ENCODE measurements around the gene WWP2.
"Not testable (repeated sequence)": the region's sequence is repeated elsewhere in the genome, so short reads cannot be mapped to it uniquely, and the experiment has no call there.

WWP2 gene

DNA sequence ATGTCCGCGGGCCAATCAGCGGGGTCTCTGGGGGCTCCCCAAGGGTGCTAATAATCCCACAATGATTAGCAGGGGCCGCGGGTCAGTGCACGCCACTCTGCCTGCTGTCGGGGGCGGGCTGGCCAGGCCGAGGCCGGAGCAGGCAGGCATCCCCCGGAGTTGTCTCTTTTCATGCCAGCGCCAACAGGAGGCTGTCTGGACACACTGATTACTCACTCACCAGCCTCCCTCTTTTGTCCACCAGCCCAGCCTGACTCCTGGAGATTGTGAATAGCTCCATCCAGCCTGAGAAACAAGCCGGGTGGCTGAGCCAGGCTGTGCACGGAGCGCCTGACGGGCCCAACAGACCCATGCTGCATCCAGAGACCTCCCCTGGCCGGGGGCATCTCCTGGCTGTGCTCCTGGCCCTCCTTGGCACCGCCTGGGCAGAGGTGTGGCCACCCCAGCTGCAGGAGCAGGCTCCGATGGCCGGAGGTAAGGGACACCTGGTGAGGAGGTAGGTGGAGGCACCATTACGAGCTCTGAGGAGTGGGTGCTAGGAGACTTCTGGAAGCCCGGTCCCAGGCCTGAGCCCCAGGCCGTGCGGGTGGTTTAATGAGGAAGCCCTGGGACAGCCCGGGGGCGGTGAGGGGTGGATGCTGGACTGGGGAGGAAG lies 189.0 kb downstream of the WWP2 start, which contains the start of gene CLEC18A:
Gene CLEC18A (plus strand): TSS at position 318 of the 655 bp plus-strand sequence. CDS start 33 bp downstream, at position 351.
- DNase-seq (ENCODE audit: extremely low read depth, low read depth) = not testable (repeated sequence)

DNA sequence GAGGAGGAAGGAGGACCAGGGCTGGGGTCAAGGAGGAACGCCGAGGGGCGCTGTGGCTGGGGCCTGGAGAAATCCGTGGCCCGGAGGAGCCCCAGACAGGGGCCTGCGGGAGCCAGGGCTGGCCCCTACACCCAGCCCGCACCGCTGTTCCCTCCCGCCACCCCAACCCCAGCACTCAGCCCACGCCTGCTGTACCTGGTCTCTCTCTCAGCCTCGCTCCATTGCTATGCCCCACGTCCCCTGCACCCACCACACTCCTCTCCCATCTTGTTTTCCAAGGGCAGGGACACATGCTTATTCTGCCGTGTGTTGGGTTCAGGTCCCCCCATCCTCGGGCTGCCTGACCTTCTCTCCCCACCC lies 189.5 kb downstream of the WWP2 start:
- DNase-seq (ENCODE audit: extremely low read depth, low read depth); H3K4me3 ChIP-seq (replicated peaks; ENCODE audit: low read depth, low read length): not testable (repeated sequence)

More for the DNA sequence above, 189.0 kb downstream of the WWP2 start, which contains the start of gene CLEC18A:
- not testable (repeated sequence) for H3K4me3 ChIP-seq (replicated peaks; ENCODE audit: low read depth, low read length)

DNA sequence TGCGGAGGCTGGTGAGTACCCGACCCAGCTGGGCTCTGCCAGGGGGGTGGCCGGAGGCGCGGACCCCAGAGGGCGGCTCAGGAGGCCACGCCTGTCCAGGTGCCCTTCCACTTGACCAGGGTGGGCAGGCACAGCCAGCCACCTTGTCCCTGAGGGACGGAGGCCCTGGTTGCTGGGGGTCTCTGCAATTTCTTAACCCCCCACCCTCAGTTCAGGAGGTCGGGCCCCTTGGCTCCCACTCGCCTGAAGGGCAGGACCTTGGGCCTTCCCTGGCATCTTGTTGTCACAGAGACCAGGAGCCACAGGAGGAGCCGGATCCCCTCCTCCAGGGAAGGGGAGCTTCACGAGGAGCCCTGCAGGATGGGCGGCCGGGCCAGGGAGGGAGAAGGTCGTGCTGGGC lies 190.0 kb downstream of the WWP2 start:
- not testable (repeated sequence) for DNase-seq (ENCODE audit: extremely low read depth, low read depth); H3K4me3 ChIP-seq (replicated peaks; ENCODE audit: low read depth, low read length)

DNA sequence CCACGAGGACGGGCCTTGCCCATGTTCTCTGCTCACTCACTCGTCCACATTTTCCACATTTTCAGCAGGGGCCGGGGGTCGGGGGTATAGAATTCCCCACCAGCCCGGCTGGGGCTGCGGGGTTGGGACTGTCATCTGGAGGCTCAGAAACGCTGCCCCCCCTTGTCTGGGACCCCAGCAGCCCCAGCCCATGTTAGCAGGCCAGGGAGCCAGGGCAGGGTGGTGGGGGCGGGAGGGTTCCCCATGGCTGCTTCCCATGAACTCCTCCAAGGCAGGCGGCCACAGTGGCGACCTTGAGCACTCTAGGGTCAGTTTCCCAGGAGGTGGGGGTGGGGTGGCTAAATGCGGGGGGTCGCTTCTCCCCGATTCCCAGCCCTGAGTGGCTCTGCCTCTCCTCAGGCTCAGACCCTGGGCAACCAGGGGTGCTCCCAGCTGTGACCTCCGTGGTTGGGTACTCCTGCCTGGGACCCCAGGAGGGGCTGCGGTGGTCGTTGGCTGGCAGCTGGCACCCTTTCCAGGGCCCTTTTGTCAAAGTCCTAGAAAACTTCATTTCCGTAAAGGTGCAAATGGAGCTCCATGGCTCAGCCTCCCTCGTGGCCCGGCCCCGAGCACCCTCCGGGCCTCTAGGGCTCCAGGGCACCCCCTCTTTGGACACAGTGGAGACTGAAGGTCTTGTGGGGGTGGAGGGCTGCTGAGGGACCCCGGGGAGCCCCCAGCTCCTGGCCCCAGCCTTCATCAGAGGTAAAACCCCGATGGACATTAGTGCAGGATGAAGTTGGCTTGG lies 190.6 kb downstream of the WWP2 start:
- H3K4me3 ChIP-seq (replicated peaks; ENCODE audit: low read depth, low read length); DNase-seq (ENCODE audit: extremely low read depth, low read depth): not testable (repeated sequence)

DNA sequence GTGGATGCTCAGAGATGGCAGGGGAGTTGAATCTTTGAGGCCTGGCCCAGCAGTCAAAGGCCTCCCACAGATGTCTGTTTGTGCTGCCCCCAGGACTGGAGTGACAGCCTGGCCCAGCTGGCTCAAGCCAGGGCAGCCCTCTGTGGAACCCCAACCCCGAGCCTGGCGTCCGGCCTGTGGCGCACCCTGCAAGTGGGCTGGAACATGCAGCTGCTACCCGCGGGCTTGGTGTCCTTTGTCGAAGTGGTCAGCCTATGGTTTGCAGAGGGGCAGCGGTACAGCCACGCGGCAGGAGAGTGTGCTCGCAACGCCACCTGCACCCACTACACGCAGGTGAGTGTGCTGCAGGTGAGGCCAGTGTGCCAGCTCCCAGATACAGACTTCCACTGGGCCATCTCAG lies 192.1 kb downstream of the WWP2 start:
- not testable (repeated sequence) for DNase-seq (ENCODE audit: extremely low read depth, low read depth); H3K4me3 ChIP-seq (replicated peaks; ENCODE audit: low read depth, low read length)

DNA sequence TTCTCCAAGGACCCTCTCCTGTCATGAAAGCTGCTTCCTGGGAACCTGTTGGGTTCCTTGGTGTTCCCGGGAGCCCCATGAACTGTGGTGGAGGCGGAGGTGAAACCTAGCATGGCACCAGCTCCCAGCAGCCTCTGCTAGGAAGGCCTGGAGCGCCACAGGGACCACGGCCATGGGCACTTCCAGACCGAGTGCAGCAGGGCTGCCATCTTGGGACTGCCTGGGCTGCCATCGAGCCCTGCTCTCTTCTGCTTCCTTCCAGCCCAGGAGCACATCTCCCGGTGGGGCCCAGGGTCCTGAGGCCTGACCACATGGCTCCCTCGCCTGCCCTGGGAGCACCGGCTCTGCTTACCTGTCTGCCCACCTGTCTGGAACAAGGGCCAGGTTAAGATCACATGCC lies 201.2 kb downstream of the WWP2 start:
- not testable (repeated sequence) for DNase-seq (ENCODE audit: extremely low read depth, low read depth); H3K4me3 ChIP-seq (replicated peaks; ENCODE audit: low read depth, low read length)

DNA sequence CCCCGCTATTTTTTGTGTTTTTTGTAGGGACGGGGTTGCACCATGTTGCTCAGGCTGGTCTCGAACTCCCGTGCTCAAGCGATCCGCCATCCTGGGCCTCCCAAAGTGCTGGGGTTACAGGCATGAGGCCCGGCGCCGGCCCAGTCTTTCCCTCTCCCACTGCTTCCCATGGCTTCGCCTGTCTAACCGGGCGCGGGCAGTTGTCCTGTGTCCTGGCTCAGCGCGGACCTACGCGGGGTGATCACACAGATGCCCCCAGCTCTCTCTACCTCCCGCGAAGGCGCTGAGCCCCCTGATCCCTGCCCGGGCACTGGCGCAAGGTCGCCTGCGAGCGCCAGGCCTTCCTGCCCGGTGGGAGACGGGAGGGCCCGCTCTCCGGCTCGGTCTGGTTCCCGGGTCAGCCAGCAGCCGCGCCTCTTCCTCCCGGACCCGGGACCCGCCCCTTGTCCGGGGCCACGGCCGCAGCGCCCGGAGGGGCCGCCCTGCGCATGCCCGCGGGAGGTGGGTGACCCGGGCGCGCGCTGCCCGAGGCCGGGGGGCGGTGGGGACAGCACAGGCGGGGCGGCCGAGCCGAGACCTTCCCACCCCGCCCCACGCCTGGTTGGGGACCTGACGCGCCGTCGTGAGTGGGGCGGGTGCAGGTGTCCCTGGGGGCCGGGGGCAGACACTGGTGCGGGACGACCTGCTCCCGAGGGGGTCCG lies 203.0 kb downstream of the WWP2 start:
- 0 out of 2 replicates have a peak overlapping the region, but pooled peaks have one; percentile 11 for H3K4me3 ChIP-seq (replicated peaks; ENCODE audit: low read depth, low read length)
- not testable (repeated sequence) for DNase-seq (ENCODE audit: extremely low read depth, low read depth)

DNA sequence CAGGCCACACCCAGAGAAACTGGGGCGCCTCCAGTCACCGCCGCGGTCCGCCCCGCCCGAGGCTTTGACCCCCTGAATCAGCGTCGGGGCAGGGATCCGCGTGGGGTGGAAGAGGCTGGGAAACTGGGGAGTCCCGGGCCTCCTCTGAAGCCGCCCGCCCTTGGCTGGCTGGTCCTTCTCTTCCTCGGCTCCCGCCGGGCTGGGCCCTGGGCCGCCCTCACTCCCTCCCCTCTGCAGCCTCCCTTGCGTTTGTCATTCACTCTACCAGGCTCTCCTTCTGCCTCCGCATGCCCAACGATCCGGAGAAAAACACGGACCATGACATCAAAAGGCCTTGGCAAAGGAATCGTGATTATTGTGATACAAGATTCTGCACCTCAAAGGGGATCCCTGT lies 203.5 kb downstream of the WWP2 start:
- DNase-seq (ENCODE audit: extremely low read depth, low read depth); H3K4me3 ChIP-seq (replicated peaks; ENCODE audit: low read depth, low read length): not testable (repeated sequence)

DNA sequence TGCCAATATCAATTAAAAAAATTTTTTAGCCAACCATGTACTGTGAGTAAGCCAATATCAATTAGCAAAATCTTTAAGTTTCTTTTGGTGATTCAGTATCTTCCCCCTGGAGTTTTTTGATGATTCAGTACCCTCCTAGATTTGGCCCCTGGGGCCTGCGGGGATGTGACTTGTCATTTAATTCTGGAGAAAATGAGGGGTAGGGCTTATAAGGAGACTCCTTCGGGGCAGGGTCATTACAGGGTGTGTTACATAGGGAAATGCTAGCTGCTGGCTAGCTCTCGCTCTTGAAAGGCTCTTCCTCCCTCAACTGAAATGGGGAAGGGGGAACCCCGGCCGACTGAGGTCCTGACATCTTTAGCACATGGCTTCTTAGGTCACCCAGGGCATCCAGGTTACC lies 205.6 kb downstream of the WWP2 start:
- DNase-seq (ENCODE audit: extremely low read depth, low read depth); H3K4me3 ChIP-seq (replicated peaks; ENCODE audit: low read depth, low read length): not testable (repeated sequence)

DNA sequence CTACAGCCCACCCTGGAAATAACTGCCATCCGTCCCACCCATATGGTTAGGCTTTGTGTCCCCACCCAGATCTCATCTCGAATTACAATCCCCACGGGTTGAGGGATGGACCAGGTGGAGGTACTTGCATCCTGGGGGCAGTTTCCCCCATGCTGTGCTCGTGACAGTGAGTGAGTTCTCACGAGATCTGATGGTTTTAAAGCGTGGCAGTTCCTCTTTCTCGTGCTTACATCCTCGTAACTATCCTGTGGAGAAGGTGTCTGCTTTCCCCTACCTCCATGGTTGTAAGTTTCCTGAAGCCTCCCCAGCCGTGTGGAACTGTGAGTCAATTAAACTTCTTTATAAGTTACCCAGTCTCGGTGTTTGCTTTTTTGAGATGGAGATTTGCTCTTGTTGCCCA lies 206.0 kb downstream of the WWP2 start:
- H3K4me3 ChIP-seq (replicated peaks; ENCODE audit: low read depth, low read length); DNase-seq (ENCODE audit: extremely low read depth, low read depth): not testable (repeated sequence)

DNA sequence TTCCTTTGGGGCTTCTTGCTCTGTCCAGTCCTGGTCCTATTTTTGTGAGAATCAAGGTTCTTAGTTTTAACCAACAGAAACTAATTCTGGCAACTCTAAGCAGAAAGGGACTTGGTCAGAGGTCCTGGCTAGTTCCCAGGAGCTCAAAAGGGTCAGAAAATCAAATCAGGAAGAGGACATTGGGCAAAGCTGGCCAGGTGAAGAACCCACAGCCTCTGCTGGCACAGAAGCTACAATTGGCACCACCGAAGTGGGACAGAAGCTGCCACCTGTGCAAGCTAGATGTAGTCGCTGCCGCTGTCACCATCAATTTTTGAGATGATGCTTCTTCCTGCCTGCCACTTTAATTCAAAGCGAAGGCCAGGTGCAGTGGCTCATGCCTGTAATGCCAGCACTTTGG lies 207.5 kb downstream of the WWP2 start:
- DNase-seq (ENCODE audit: extremely low read depth, low read depth); H3K4me3 ChIP-seq (replicated peaks; ENCODE audit: low read depth, low read length): not testable (repeated sequence)

DNA sequence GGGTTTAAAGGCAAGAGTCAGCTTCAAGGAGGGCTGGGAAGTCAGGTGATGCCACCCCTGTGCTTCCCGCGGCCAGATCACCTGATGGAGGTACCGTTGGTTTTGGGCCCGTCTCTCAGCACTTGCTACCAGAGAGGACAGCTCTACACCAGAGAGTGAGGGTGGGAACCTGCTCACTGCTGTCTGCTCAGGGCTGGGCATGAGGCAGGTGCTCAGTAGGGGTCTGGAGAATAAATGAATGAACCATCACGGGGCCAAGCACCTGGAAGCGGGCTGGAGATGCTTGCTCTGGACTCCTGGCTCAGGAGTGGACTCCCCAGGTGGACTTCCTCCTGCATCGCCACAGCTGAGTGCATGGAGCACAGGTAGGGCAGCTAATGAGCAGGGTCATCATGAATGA lies 210.0 kb downstream of the WWP2 start:
- H3K4me3 ChIP-seq (replicated peaks; ENCODE audit: low read depth, low read length); DNase-seq (ENCODE audit: extremely low read depth, low read depth): not testable (repeated sequence)

DNA sequence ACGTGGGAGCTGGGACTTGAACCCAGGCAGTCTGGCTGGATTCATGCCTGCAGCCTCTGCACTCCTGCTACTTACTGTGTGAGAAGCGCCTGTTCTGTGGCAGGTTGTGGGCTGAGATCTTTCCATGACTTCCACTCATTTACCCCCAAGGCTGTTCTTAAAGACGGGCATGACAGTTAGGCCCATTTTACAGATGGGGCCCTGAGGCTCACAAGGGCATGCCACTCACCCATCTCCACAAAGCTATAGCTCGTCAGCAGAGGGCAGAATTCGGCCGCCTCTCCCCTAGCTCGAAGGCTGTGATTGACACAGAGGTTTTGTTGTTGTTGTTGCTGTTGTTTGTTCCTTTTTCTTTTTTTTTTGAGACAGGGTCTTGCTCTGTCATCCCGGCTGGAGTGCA lies 210.8 kb downstream of the WWP2 start:
- H3K4me3 ChIP-seq (replicated peaks; ENCODE audit: low read depth, low read length); DNase-seq (ENCODE audit: extremely low read depth, low read depth): not testable (repeated sequence)

DNA sequence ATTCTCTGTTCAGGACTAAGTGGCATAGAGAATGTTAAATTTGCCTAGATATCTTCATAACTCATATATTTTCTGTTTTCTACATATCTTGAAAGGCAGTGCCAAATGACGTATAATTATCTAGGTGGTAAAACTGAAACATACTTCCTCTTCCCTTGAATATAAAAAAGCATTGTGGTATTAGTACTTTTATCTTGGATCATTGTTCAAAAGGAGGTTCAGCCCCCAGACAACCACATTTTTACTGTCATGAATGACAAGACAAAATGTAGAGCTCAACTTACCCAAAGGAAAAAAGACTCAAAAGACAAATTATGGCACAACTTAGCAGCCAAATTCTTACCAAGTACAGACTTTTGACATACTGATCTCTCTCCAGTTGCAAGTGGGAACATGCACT lies 223.1 kb downstream of the WWP2 start:
- not testable (repeated sequence) for DNase-seq (ENCODE audit: extremely low read depth, low read depth); H3K4me3 ChIP-seq (replicated peaks; ENCODE audit: low read depth, low read length)

Measured in HFF-Myc (cell line).